Measurements from ENCODE around the gene IMPACT. TPM values are rescaled to one million over a fixed set of nuclear protein-coding genes. Genes with fewer than 3 reads are reported as not detected.

Gene IMPACT, protein sequence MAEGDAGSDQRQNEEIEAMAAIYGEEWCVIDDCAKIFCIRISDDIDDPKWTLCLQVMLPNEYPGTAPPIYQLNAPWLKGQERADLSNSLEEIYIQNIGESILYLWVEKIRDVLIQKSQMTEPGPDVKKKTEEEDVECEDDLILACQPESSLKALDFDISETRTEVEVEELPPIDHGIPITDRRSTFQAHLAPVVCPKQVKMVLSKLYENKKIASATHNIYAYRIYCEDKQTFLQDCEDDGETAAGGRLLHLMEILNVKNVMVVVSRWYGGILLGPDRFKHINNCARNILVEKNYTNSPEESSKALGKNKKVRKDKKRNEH
- total RNA-seq (ENCODE audit: low replicate concordance): 19.0 and 26.7 TPM in 2 replicates

DNA sequence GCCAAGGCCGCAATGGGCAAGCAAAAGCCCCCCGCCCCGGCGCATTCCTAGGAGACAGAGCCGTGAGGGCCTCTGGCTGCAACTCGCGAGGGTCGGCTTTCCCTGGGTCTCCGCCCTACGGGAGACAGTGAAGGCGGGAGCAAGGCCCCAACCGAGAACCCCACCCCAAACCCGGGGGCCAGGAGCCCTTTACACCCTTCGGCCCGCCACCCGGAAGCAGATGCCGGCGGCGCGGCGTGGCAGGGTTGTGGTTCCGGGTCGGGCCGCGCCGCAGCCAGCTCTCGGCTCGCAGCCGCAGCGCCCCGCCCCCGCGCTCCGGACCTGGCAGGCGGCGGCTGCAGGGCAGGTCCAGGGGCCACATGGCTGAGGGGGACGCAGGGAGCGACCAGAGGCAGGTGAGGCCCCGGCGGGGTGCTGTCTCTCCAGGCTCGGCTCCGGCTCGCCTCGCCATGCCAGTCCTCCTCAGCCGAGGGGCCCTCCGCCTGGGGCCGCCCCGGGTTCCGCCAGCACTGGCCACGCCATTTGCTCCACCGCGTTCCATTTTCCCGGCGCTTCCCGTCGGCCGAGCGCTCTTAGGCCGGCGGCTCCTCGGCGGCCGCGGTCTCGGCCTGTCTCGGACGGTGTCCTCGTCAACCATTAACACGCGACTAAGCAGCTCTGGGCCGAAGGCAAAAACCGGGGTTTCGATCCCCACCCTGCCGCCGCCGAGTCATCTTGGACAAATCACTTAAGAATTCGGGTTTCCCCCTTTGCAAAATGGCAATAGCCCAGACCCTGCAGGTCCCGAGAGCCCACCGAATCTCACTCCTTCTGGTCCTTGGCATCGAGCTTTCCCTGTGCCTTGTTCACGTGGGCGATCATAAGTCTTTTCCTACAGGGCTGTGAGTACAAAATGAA is at the start of gene IMPACT:
TSS of gene IMPACT (plus strand) at position 273 of the 897 bp plus-strand sequence. CDS start at position 360, 87 bp downstream.

DNA sequence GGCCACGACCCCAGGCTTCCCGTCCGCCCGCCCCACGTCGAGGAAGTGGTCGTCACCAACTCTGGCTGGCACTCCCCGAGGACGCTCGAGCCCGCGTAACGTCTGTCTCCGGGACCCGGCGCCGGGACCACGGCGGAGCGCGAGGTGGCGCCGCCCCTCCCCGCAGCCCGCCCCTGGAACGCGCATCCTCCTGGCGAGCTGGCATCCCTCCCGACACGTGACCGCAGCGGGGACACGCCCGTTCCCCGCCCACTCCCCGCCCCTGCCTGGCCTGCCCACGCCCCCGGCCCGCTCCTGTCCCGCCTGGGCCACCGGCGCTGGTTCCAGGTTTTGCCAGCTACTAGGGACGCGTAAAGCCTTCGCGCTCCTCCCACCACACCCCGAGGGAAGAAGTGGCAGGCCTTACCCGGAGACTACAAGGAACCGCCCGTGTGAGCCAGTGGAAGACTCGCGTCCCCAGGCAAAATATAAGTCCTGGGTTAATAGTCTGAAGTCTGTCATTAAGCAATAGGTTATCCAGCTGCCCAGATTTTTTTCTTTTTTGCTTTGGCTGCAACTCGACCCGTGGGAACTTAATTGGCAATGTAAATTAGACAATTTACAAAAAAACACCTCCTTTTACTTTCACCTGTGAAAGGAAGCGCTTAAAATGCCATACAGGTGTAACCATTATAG is 28.6 kb upstream of the IMPACT start, which contains the start of gene OSBPL1A:
TSS of gene OSBPL1A (minus strand) at position 131 of the 675 bp plus-strand sequence. CDS start 20,291 bp downstream, outside the sequence.

DNA sequence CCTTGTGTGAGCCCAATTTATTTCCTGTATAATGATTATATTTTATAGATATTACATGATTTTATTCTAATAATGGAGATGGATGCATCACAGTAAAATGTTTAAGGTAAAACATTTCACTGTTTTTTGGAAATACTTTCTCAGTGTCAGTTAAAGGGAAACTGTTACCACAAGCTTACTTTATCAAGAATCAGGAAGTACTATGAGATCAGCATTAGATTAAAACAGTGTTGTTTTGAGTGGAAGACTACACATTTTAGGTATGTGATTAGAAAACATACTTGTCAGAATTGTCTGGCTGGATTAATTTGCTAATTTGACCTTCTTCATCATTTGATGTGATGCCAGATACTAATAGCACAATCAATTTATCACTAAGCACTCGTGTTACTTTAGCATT is 33.9 kb downstream of the IMPACT start, which contains the start of gene HRH4:
TSS of gene HRH4 (plus strand) at position 250 of the 400 bp plus-strand sequence. CDS start at position 342, 92 bp downstream.

Other genes with a start within 250 kb of the IMPACT start
- gene OSBPL1A, start 28.8 kb upstream of the IMPACT start, total RNA-seq (ENCODE audit: low replicate concordance): 22.5 and 39.0 TPM in 2 replicates
- gene HRH4, start 34.0 kb downstream of the IMPACT start, total RNA-seq (ENCODE audit: low replicate concordance): 0.08 and 0.12 TPM in 2 replicates

Data from smooth muscle cell of the coronary artery (primary cell).